Gastrocnemius medialis (tissue), 4 donors: ENCODE results near the gene YWHAH. TPM values are rescaled to one million over a fixed set of nuclear protein-coding genes. Genes with fewer than 3 reads are reported as not detected.

ENCODE experiments used
- ATAC-seq, 2 donors: fragments of 150-250 bp; one replicate each; pipeline ENCODE4 v1.9.1; 2016
- DNase-seq, 2 donors: peaks; one replicate each; pipeline ENCODE4 v3.0.0-alpha.2; 2019
- H3K27ac ChIP-seq, 4 donors: fragments of 200-600 bp; sonication (generic); 1 replicate in 1 of 4; 2 replicates in 3 of 4; pipeline ENCODE4 v1.5.1; 2016 to 2018; ENCODE audit warnings: mild to moderate bottlenecking in 2 of 4, moderate library complexity in 1 of 4
- H3K27me3 ChIP-seq, 3 donors: fragments of 200-600 bp; sonication (generic) in 2 of 3; 1 replicate in 1 of 3; 2 replicates in 2 of 3; pipeline versions ENCODE4 v1.5.1 to v1.6.0; 2016 to 2019; ENCODE audit warnings: mild to moderate bottlenecking in 1 of 3, moderate library complexity in 1 of 3
- H3K36me3 ChIP-seq, 2 donors: fragments of 200-600 bp; sonication (generic) in 1 of 2; one replicate each; pipeline ENCODE4 v1.5.1; 2017 to 2018
- H3K4me1 ChIP-seq, 2 donors: fragments of 200-600 bp; sonication (generic) in 1 of 2; one replicate each; pipeline ENCODE4 v1.5.1; 2016 to 2017; ENCODE audit warnings: mild to moderate bottlenecking in 2 of 2
- H3K4me3 ChIP-seq, 4 donors: fragments of 200-600 bp; sonication (generic) in 3 of 4; 1 replicate in 1 of 4; 2 replicates in 3 of 4; pipeline ENCODE4 v1.5.1; 2016 to 2019; ENCODE audit warnings: mild to moderate bottlenecking in 2 of 4
- H3K9me3 ChIP-seq, 3 donors: fragments of 200-600 bp; sonication (generic) in 2 of 3; 1 replicate in 1 of 3; 2 replicates in 2 of 3; pipeline ENCODE4 v1.5.1; 2016 to 2019
- CTCF ChIP-seq, 5 experiments: fragments of 450-650 bp in 3 of 5; fragments of 200-600 bp in 2 of 5; sonication (generic) in 2 of 5; IDR thresholded peaks in 4 of 5; conservative IDR thresholded peaks in 1 of 5; 1 replicate in 4 of 5; 2 replicates in 1 of 5; pipeline ENCODE4 v1.5.1; 2016 to 2019; ENCODE audit warnings: antibody characterized with exemption in 5 of 5, mild to moderate bottlenecking in 3 of 5, moderate library complexity in 3 of 5
- POLR2A ChIP-seq, 2 donors: fragments of 450-650 bp; IDR thresholded peaks; one replicate each; pipeline ENCODE4 v1.6.1; 2017; ENCODE audit warnings: antibody characterized with exemption in 2 of 2, mild to moderate bottlenecking in 2 of 2, moderate library complexity in 2 of 2
- in situ Hi-C, 4 donors: fragments of 200-750 bp; cut with MboI; loops; one replicate each; pipeline versions ENCODE4 v1.15.0 to v1.8.0; 2017; ENCODE audit warnings: low sequenced_read_pairs in 4 of 4
- intact Hi-C: fragments of 100-400 bp; cut with DNase I; formaldehyde crosslinking; loops from one replicate; pipeline ENCODE4 v1.15.1; 2023; ENCODE audit warnings: low total_unique reads
- total RNA-seq, 4 donors: library from RNA; depleted of rRNA; stranded (reverse); fragments of >200 nt; gene quantifications; one replicate each; pipeline versions ENCODE4 v1.1.0 to v1.2.3, GENCODE V29; 2016

The YWHAH gene
- total RNA-seq, 4 donors from 2014 or later = 26.6 to 65.8 (median 45.7) TPM

DNA sequence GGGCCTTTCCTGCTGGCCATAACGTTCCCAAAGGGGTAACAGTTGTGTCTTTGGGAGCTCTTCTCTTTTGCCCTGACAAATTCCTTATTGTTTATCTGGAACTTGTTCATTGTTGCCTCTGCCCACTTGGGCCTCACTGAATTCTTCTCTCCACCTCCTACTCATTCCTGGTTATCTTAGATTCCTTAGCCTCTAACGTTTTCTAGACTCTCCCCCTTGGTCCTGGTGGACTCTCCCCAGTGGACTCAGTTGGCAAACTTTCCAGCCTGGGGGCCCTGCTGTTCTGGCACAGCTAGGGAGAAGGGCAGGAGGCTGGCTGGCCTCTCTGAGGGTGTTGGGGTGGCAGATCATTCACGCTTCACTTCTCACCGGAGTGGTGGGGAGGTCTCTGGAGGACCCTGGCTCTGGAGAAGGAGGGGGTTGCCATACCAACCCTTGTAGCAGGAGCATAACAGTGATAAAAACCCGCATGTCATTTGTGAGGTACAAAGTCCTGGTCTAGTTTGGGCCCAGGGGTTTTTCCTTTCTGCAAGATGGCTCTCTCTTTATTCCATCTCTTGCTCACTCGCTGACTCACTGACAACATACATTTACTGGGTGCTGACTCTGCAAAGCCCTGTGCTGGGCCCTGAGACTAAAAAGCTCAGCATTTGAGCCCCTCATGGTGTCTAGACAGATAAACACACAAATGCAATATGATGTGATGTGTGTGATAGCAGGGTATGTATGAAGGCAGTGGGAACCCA, 39.7 kb downstream of the YWHAH start:
- H3K27me3 ChIP-seq = no peaks in the 10 kb centered on the region
- no peak overlapping the region for H3K27ac ChIP-seq
- ATAC-seq (no peak), DNase-seq (no peak)
- in situ Hi-C loops (loop anchor here (10.0 to 25.0 kb wide), 4 partner anchors 278 to 1028 kb away; partner anchors contain the start of genes BPIFC (in 2 of the 4), FBXO7 (in 2 of the 4) and SLC5A4 (in 1 of the 4)), intact Hi-C loops (no loop called here)
- no peak for TF ChIP-seq POLR2A (IDR thresholded peaks at IDR 0.05)
- TF ChIP-seq CTCF (IDR thresholded peaks at IDR 0.05 in 4 of 5, conservative IDR thresholded peaks at IDR 0.05 in 1 of 5) = no peak
- no peaks in the 10 kb centered on the region for H3K9me3 ChIP-seq
- H3K36me3 ChIP-seq = no peaks in the 10 kb centered on the region
- no peaks in the 10 kb centered on the region for H3K4me1 ChIP-seq
- H3K4me3 ChIP-seq = no peak overlapping the region

GRCh38 chr22:31987218-31987617, 42.9 kb downstream of the YWHAH start:
- ATAC-seq (no peak), DNase-seq (no peak)
- H3K4me3 ChIP-seq = no peak overlapping the region
- H3K9me3 ChIP-seq = no peaks in the 10 kb centered on the region
- no peaks in the 10 kb centered on the region for H3K27me3 ChIP-seq
- H3K36me3 ChIP-seq = no peaks in the 10 kb centered on the region
- TF ChIP-seq CTCF (IDR thresholded peaks at IDR 0.05 in 4 of 5, conservative IDR thresholded peaks at IDR 0.05 in 1 of 5) (no peak), POLR2A (IDR thresholded peaks at IDR 0.05) (no peak)
- in situ Hi-C loops = loop anchor here (5.0 to 25.0 kb wide), 5 partner anchors 270 to 1025 kb away; partner anchors contain the start of genes BPIFC (in 2 of the 4), FBXO7 (in 2 of the 4) and SLC5A4 (in 2 of the 4)
- no peaks in the 10 kb centered on the region for H3K4me1 ChIP-seq
- no peak overlapping the region for H3K27ac ChIP-seq
- intact Hi-C loops = no loop called here

DNA sequence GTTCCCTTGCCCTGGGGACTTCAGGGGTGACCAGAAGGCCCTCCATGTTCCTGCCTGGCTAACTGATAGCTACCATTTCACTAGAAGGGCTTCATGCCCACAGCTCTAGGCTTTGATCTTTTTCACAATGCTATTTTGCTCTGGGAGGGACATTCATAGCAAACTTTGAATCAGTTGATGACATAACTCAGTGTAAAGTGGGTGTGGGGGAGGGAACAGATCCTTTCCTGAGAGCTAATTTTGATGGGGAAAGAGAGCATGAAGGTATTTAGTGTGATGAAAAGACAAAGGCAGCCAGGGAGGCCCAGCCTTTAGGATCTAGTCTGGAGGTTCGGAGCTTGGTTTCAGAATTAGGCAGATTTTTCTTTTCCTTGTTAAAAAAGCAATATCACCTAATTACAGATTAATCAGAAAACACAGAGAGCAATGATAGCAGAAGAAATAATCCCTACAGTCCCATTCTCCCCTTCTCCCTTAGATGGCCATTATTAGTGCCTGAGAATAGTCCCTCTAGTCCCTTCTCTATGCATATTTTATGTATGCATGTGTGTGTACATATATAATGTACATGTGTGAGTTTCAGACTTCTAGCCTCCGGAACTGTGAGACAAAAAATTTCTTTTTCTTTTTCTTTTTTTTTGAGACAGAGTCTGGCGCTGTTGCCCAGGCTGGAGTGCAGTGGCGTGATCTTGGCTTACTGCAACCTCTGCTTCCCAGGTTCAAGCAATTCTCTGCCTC, 46.9 kb downstream of the YWHAH start:
- no peak for DNase-seq
- in situ Hi-C loops (loop anchor here (25.0 kb wide), 3 partner anchors 271 to 1021 kb away; partner anchors contain the start of genes BPIFC (in 2 of the 4), FBXO7 (in 2 of the 4) and SLC5A4 (in 1 of the 4)), intact Hi-C loops (no loop called here)
- Histone ChIP-seq H3K4me3 (no peak overlapping the region), H3K36me3 (no peaks in the 10 kb centered on the region), H3K27ac (no peak overlapping the region), H3K4me1 (no peaks in the 10 kb centered on the region), H3K27me3 (no peaks in the 10 kb centered on the region), H3K9me3 (no peaks in the 10 kb centered on the region)
- no peak for ATAC-seq
- TF ChIP-seq POLR2A (IDR thresholded peaks at IDR 0.05) (no peak), CTCF (IDR thresholded peaks at IDR 0.05 in 4 of 5, conservative IDR thresholded peaks at IDR 0.05 in 1 of 5) (no peak)

DNA sequence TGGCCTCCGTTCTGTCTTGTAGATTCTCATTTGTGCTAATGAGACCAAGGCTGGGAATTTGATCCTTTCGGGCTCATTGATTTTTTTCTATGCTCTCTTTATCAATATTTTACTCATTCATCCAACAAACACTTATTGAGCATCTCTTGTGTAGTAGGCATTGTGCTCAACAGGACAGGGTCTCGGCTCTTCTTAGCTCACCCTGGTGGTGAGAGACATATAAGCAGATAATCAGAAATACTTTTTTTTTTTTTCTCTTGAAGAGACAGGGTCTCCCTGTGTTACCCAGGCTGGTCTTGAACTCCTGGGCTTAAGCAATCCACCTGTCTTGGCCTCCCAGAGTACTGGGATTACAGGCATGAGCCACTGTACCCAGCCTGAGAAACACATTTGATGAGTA, 50.7 kb downstream of the YWHAH start:
- no peak for TF ChIP-seq CTCF (IDR thresholded peaks at IDR 0.05 in 4 of 5, conservative IDR thresholded peaks at IDR 0.05 in 1 of 5)
- no peak for TF ChIP-seq POLR2A (IDR thresholded peaks at IDR 0.05)
- Histone ChIP-seq H3K36me3 (no peaks in the 10 kb centered on the region), H3K27ac (no peak overlapping the region), H3K4me3 (no peak overlapping the region), H3K27me3 (no peaks in the 10 kb centered on the region), H3K4me1 (no peaks in the 10 kb centered on the region), H3K9me3 (no peaks in the 10 kb centered on the region)
- intact Hi-C loops = no loop called here
- in situ Hi-C loops = loop anchor here (25.0 kb wide), 3 partner anchors 267 to 1017 kb away; partner anchors contain the start of genes BPIFC (in 2 of the 4), FBXO7 (in 2 of the 4) and SLC5A4 (in 1 of the 4)
- DNase-seq (no peak), ATAC-seq (no peak)
